HG03039 (cell line): ENCODE results near the gene SURF4.
A peak's percentile ranks its signal among the peaks of the same experiment; 100 is the strongest.

ENCODE experiments used
- ATAC-seq: cut with Tn5 transposase; IDR thresholded peaks from one replicate; pipeline ENCODE4 v1.9.1; 2021; ENCODE audit warnings: mild to moderate bottlenecking, moderate library complexity; ENCODE audit not compliant: unreplicated experiment

Gene SURF4

GRCh38 chr9:133375724-133376654 lies at the start of gene SURF4, which contains the start of gene STKLD1:
SURF4 (minus strand) TSS chr9:133376060; CDS start chr9:133375969, 91 bp downstream.
STKLD1 (plus strand) TSS chr9:133376366; CDS start chr9:133376474, 108 bp downstream.
- ATAC-seq = peak; percentile 84

- no peak for ATAC-seq
Observed at GRCh38 chr9:133425049-133425632, 49.3 kb upstream of the SURF4 start.

GRCh38 chr9:133424187-133424586 lies 48.3 kb upstream of the SURF4 start:
- no peak for ATAC-seq

GRCh38 chr9:133423216-133423615 lies 47.4 kb upstream of the SURF4 start:
- no peak for ATAC-seq

GRCh38 chr9:133421615-133422542 lies 46.0 kb upstream of the SURF4 start, which contains the start of gene ADAMTS13:
ADAMTS13 (plus strand) TSS chr9:133422367; CDS start chr9:133422444, 77 bp downstream.
- no peak for ATAC-seq

GRCh38 chr9:133420392-133420827 lies 44.5 kb upstream of the SURF4 start:
- no peak for ATAC-seq

GRCh38 chr9:133419005-133419404 lies 43.1 kb upstream of the SURF4 start:
- no peak for ATAC-seq

GRCh38 chr9:133417541-133418461 lies 41.9 kb upstream of the SURF4 start, which contains the start of gene REXO4:
REXO4 (minus strand) TSS chr9:133418010; CDS start chr9:133417844, 166 bp downstream.
- ATAC-seq = peak; percentile 56

- no peak for ATAC-seq
Observed at GRCh38 chr9:133415170-133415569, 39.3 kb upstream of the SURF4 start.

GRCh38 chr9:133408042-133408441 lies 32.2 kb upstream of the SURF4 start:
- ATAC-seq = no peak

- ATAC-seq = no peak
Observed at GRCh38 chr9:133406480-133407307, 30.8 kb upstream of the SURF4 start.

GRCh38 chr9:133405508-133406438 lies 29.9 kb upstream of the SURF4 start:
- ATAC-seq = no peak

- ATAC-seq = no peak
Observed at GRCh38 chr9:133404454-133405002, 28.7 kb upstream of the SURF4 start.

- ATAC-seq = no peak
Observed at GRCh38 chr9:133403766-133404453, 28.1 kb upstream of the SURF4 start.

GRCh38 chr9:133402689-133403088 lies 26.8 kb upstream of the SURF4 start:
- no peak for ATAC-seq

- ATAC-seq = no peak
Observed at GRCh38 chr9:133401588-133401987, 25.7 kb upstream of the SURF4 start.

GRCh38 chr9:133400292-133400691 lies 24.4 kb upstream of the SURF4 start:
- ATAC-seq = no peak
